Right kidney (tissue), 1 donor: ENCODE results near the gene SDR39U1.

Experiments
- DNase-seq: peaks from one replicate; pipeline ENCODE4 v3.0.0-alpha.2; 2016

SDR39U1 gene

GRCh38 chr14:24392325-24393091, 50.1 kb downstream of the SDR39U1 start:
- no peak for DNase-seq

GRCh38 chr14:24390701-24391468, 51.7 kb downstream of the SDR39U1 start:
- DNase-seq, result no peak
